H9 (cell line): ENCODE measurements around the gene ABCD3. TPM values are rescaled to one million over a fixed set of nuclear protein-coding genes. Genes with fewer than 3 reads are reported as not detected.
"Not testable (repeated sequence)": the region's sequence is repeated elsewhere in the genome, so short reads cannot be mapped to it uniquely, and the experiment has no call there.

Experiments
- DNase-seq: peaks from one replicate; pipeline ENCODE4 v3.0.0-alpha.2; 2017
- H2AFZ ChIP-seq: one replicate; pipeline ENCODE4 v1.6.1; 2013; ENCODE audit warnings: mild to moderate bottlenecking, low read length, control low read depth, moderate library complexity
- H2AK5ac ChIP-seq: 2 replicates; pipeline ENCODE4 v1.6.1; 2013; ENCODE audit warnings: low read length, control low read depth, mixed read lengths; ENCODE audit not compliant: insufficient read length
- H2BK120ac ChIP-seq: one replicate; pipeline ENCODE4 v1.6.1; 2013; ENCODE audit warnings: low read depth, mild to moderate bottlenecking, low read length, control low read depth, inconsistent platforms; ENCODE audit not compliant: poor library complexity, severe bottlenecking
- H2BK12ac ChIP-seq: 2 replicates; pipeline ENCODE4 v1.6.1; 2013; ENCODE audit warnings: low read length, control low read depth, mixed read lengths, low read depth; ENCODE audit not compliant: insufficient read length
- H2BK15ac ChIP-seq: 2 replicates; pipeline ENCODE4 v1.6.1; 2013; ENCODE audit warnings: low read depth, low read length, control low read depth
- H2BK20ac ChIP-seq: one replicate; pipeline ENCODE4 v1.6.1; 2013; ENCODE audit warnings: low read depth, mild to moderate bottlenecking, low read length, control low read depth, inconsistent platforms; ENCODE audit not compliant: poor library complexity, severe bottlenecking
- H2BK5ac ChIP-seq: 2 replicates; pipeline ENCODE4 v1.6.1; 2013; ENCODE audit warnings: low read length, control low read depth, mixed read lengths; ENCODE audit not compliant: insufficient read length
- H3K14ac ChIP-seq: 2 replicates; pipeline ENCODE4 v1.6.1; 2013; ENCODE audit warnings: low read length, control low read depth; ENCODE audit not compliant: insufficient read depth
- H3K18ac ChIP-seq: 2 replicates; pipeline ENCODE4 v1.6.1; 2013; ENCODE audit warnings: low read depth, mild to moderate bottlenecking, mixed read lengths, low read length, control low read depth; ENCODE audit not compliant: insufficient read length
- H3K23ac ChIP-seq: 2 replicates; pipeline ENCODE4 v1.6.1; 2013; ENCODE audit warnings: low read length, control low read depth, mixed read lengths, low read depth; ENCODE audit not compliant: insufficient read length
- H3K23me2 ChIP-seq: 2 replicates; pipeline ENCODE4 v1.6.1; 2013; ENCODE audit warnings: low read depth, mild to moderate bottlenecking, mixed read lengths, low read length, control low read depth; ENCODE audit not compliant: insufficient read length, poor library complexity, severe bottlenecking
- H3K27ac ChIP-seq: 2 replicates; pipeline ENCODE4 v1.5.1; 2013; ENCODE audit warnings: low read length, control low read depth, mixed read lengths, low read depth; ENCODE audit not compliant: insufficient read length
- H3K27me3 ChIP-seq: 2 replicates; pipeline ENCODE4 v1.6.1; 2013; ENCODE audit warnings: low read length, control low read depth, inconsistent platforms; ENCODE audit not compliant: insufficient read depth
- H3K4ac ChIP-seq: 2 replicates; pipeline ENCODE4 v1.6.1; 2013; ENCODE audit warnings: low read depth, mild to moderate bottlenecking, control low read depth, inconsistent platforms, low read length, moderate library complexity
- H3K4me1 ChIP-seq: 2 replicates; pipeline ENCODE4 v1.6.1; 2013; ENCODE audit warnings: low read length, control low read depth, inconsistent platforms; ENCODE audit not compliant: insufficient read depth
- H3K4me2 ChIP-seq: 2 replicates; pipeline ENCODE4 v1.6.1; 2013; ENCODE audit warnings: low read length, control low read depth, mixed read lengths; ENCODE audit not compliant: insufficient read length, insufficient read depth
- H3K56ac ChIP-seq: 2 replicates; pipeline ENCODE4 v1.6.1; 2013; ENCODE audit warnings: low read depth, mild to moderate bottlenecking, mixed read lengths, low read length, control low read depth; ENCODE audit not compliant: insufficient read length
- H3K79me1 ChIP-seq: 2 replicates; pipeline ENCODE4 v1.6.1; 2013; ENCODE audit warnings: low read depth, mild to moderate bottlenecking, moderate library complexity, low read length, control low read depth, inconsistent platforms; ENCODE audit not compliant: insufficient read depth, poor library complexity, severe bottlenecking
- H3K79me2 ChIP-seq: 2 replicates; pipeline ENCODE4 v1.6.1; 2013; ENCODE audit warnings: low read length, control low read depth, inconsistent platforms; ENCODE audit not compliant: insufficient read depth
- H3K9ac ChIP-seq: 2 replicates; pipeline ENCODE4 v1.6.1; 2013; ENCODE audit warnings: low read length, control low read depth, mixed read lengths; ENCODE audit not compliant: insufficient read length; ENCODE audit errors: extremely low read depth
- H3K9me3 ChIP-seq: one replicate; pipeline ENCODE4 v1.6.1; 2013; ENCODE audit warnings: low read depth, low read length, inconsistent platforms; ENCODE audit not compliant: control insufficient read depth
- H3T11ph ChIP-seq: one replicate; pipeline ENCODE4 v1.6.1; 2013; ENCODE audit warnings: mild to moderate bottlenecking, low read length, control low read depth, inconsistent platforms
- H4K20me1 ChIP-seq: one replicate; pipeline ENCODE4 v1.6.1; 2013; ENCODE audit not compliant: control insufficient read depth, insufficient read length, insufficient read depth
- H4K5ac ChIP-seq: 2 replicates; pipeline ENCODE4 v1.6.1; 2013; ENCODE audit warnings: low read depth, mild to moderate bottlenecking, mixed read lengths, low read length, control low read depth; ENCODE audit not compliant: insufficient read length
- H4K8ac ChIP-seq: replicated peaks from 2 replicates; pipeline ENCODE4 v1.6.1; 2013; ENCODE audit warnings: low read length, control low read depth, mixed read lengths, low read depth; ENCODE audit not compliant: insufficient read length
- H4K91ac ChIP-seq: 2 replicates; pipeline ENCODE4 v1.6.1; 2013; ENCODE audit warnings: low read depth, mild to moderate bottlenecking, moderate library complexity, mixed read lengths, low read length, control low read depth; ENCODE audit not compliant: insufficient read length
- H3K27ac Mint-ChIP-seq, 3 experiments: 2 replicates in 2 of 3; 3 replicates in 1 of 3; pipeline ENCODE4 v1.8.0; 2020 to 2021; ENCODE audit warnings: mixed read lengths in 3 of 3, mild to moderate bottlenecking in 1 of 3, moderate library complexity in 1 of 3
- H3K27me3 Mint-ChIP-seq: 2 replicates; pipeline ENCODE4 v1.8.0; 2021; ENCODE audit warnings: low read depth, mild to moderate bottlenecking, moderate library complexity, mixed read lengths
- H3K36me3 Mint-ChIP-seq, 3 experiments: 2 replicates in 2 of 3; 3 replicates in 1 of 3; pipeline ENCODE4 v1.8.0; 2020 to 2021; ENCODE audit warnings: low read depth in 3 of 3, mixed read lengths in 3 of 3; ENCODE audit not compliant: insufficient read depth in 1 of 3
- H3K4me1 Mint-ChIP-seq, 2 experiments: 2 replicates each; pipeline ENCODE4 v1.8.0; 2020; ENCODE audit warnings: mixed read lengths in 2 of 2
- H3K4me3 Mint-ChIP-seq, 2 experiments: 2 replicates in 1 of 2; 3 replicates in 1 of 2; pipeline ENCODE4 v1.8.0; 2020 to 2021; ENCODE audit warnings: mild to moderate bottlenecking in 2 of 2, mixed read lengths in 2 of 2, moderate library complexity in 1 of 2
- H3K9me3 Mint-ChIP-seq, 2 experiments: 2 replicates in 1 of 2; 3 replicates in 1 of 2; pipeline ENCODE4 v1.8.0; 2020; ENCODE audit warnings: mild to moderate bottlenecking in 2 of 2, mixed read lengths in 2 of 2, moderate library complexity in 1 of 2
- WGBS: extraction: QIAGEN DNeasy Blood & Tissue Kit; methylation state at CpG from one replicate; pipeline ENCODE4 v1.1.7; 2013; ENCODE audit warnings: missing lambda C conversion rate, low lambda C conversion rate, mixed read lengths; ENCODE audit not compliant: insufficient read length; ENCODE audit errors: extremely low coverage; 5-methylcytosine and 5-hydroxymethylcytosine counted together
- total RNA-seq: library from RNA; stranded (reverse); gene quantifications from 2 replicates; pipeline ENCODE4 v1.2.1, GENCODE V29; 2021
- TF ChIP-seq, protein P1 (sequence below): fragments of 200-600 bp; sonication (generic); conservative IDR thresholded peaks from 3 replicates; pipeline ENCODE4 v1.8.0; 2021; ENCODE audit warnings: antibody characterized with exemption, mild to moderate bottlenecking

ABCD3 gene
- total RNA-seq, 1 experiment from 2014 or later = 32.0 TPM

DNA sequence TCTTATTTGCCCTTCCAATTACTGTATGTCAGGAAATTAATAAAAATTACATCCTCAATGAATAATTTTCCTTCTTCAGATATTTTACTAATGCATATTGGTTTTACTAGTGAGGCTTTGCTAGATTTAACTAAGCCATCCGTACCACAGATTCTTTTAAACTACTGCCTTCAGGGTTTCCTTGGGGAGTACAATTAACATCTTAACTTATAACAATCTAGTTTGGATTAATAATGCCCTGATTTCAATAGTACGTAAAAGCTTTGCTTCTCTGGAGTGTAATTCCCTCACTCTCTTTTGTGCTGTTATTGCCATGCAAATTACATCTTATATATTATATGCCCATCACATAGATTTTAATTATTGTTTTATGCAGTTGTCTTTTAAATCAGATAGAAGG is 147.7 kb downstream of the ABCD3 start:
- Histone ChIP-seq H2BK120ac (no peak overlapping the region), H3T11ph (no peak overlapping the region), H3K79me1 (no peaks in the 10 kb centered on the region), H2AFZ (no peak overlapping the region), H3K23me2 (peaks cover 4% of the 10 kb centered on the region), H2BK20ac (no peak overlapping the region), H3K9me3 (no peaks in the 10 kb centered on the region), H4K20me1 (no peaks in the 10 kb centered on the region), H3K18ac (no peak overlapping the region), H3K27me3 (no peaks in the 10 kb centered on the region), H2AK5ac (no peak overlapping the region), H3K4ac (no peak overlapping the region), H3K23ac (no peak overlapping the region), H3K4me2 (no peak overlapping the region), H3K4me1 (no peaks in the 10 kb centered on the region), H3K27ac (no peak overlapping the region), H4K91ac (no peak overlapping the region), H3K79me2 (no peaks in the 10 kb centered on the region), H3K9ac (no peak overlapping the region), H2BK5ac (no peak overlapping the region), H2BK15ac (no peak overlapping the region), H3K56ac (no peak overlapping the region), H3K14ac (no peak overlapping the region), H4K8ac (no peak overlapping the region), H4K5ac (no peak overlapping the region), H2BK12ac (no peak overlapping the region)
- peaks cover 0 to 7% (median 0%) of the 10 kb centered on the region in 3 experiments; a peak in 2 of 7 replicates for H3K36me3 Mint-ChIP-seq
- H3K27me3 Mint-ChIP-seq = no peaks in the 10 kb centered on the region
- H3K4me3 Mint-ChIP-seq = no peak overlapping the region
- no CpG with 5 or more reads among the region's 2 CpGs for WGBS
- TF ChIP-seq, protein P1, sequence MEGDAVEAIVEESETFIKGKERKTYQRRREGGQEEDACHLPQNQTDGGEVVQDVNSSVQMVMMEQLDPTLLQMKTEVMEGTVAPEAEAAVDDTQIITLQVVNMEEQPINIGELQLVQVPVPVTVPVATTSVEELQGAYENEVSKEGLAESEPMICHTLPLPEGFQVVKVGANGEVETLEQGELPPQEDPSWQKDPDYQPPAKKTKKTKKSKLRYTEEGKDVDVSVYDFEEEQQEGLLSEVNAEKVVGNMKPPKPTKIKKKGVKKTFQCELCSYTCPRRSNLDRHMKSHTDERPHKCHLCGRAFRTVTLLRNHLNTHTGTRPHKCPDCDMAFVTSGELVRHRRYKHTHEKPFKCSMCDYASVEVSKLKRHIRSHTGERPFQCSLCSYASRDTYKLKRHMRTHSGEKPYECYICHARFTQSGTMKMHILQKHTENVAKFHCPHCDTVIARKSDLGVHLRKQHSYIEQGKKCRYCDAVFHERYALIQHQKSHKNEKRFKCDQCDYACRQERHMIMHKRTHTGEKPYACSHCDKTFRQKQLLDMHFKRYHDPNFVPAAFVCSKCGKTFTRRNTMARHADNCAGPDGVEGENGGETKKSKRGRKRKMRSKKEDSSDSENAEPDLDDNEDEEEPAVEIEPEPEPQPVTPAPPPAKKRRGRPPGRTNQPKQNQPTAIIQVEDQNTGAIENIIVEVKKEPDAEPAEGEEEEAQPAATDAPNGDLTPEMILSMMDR = no peak
- no peak overlapping the region for H3K27ac Mint-ChIP-seq
- H3K4me1 Mint-ChIP-seq = peaks cover 0 to 6% of the 10 kb centered on the region in 2 experiments; a peak in 3 of 4 replicates
- H3K9me3 Mint-ChIP-seq = peaks cover 5 to 6% of the 10 kb centered on the region in 2 experiments; a peak in 2 of 5 replicates
- no peak for DNase-seq

DNA sequence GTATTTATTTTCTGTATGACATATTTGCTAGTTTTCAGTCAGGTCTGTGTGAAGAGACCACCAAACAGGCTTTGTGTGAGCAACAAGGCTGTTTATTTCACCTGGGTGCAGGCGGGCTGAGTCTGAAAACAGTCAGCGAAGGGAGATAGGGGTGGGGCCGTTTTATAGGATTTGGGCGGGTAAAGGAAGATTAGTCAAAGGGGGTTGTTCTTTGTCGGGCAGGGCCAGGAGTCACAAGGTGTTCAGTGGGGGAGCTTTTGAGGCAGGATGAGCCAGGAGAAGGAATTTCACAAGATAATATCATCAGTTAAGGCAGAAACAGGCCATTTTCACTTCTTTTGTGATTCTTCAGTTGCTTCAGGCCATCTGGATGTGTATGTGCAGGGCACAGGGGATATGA is 148.2 kb downstream of the ABCD3 start:
- H3K27ac ChIP-seq, H3K27me3 ChIP-seq, H3K79me1 ChIP-seq, H3K4me1 ChIP-seq, H3K9me3 ChIP-seq, H4K8ac ChIP-seq, H3K18ac ChIP-seq, H2AK5ac ChIP-seq, DNase-seq, H4K91ac ChIP-seq, H3K27me3 Mint-ChIP-seq, H3K14ac ChIP-seq, H3K4ac ChIP-seq, H3K9me3 Mint-ChIP-seq, H3K4me3 Mint-ChIP-seq, H2BK120ac ChIP-seq, H2BK5ac ChIP-seq, H3K23me2 ChIP-seq, H3K9ac ChIP-seq, H2AFZ ChIP-seq, H3K23ac ChIP-seq, H4K20me1 ChIP-seq, H3K79me2 ChIP-seq, H3K4me2 ChIP-seq, H2BK20ac ChIP-seq, H3T11ph ChIP-seq, H4K5ac ChIP-seq, H3K56ac ChIP-seq, H2BK12ac ChIP-seq, H2BK15ac ChIP-seq: not testable (repeated sequence)
- peaks cover 4 to 12% of the 10 kb centered on the region in 2 experiments for H3K4me1 Mint-ChIP-seq
- no CpG with 5 or more reads among the region's 5 CpGs for WGBS
- H3K36me3 Mint-ChIP-seq = peaks cover 0 to 12% (median 4%) of the 10 kb centered on the region in 3 experiments; a peak in 5 of 7 replicates
- H3K27ac Mint-ChIP-seq = 0 out of 7 replicates have a peak overlapping the region, but pooled peaks of 1 of the 3 experiments have one; percentile 55
